ENCODE measurements around the gene ADCY7.

- TF ChIP-seq, protein P1, sequence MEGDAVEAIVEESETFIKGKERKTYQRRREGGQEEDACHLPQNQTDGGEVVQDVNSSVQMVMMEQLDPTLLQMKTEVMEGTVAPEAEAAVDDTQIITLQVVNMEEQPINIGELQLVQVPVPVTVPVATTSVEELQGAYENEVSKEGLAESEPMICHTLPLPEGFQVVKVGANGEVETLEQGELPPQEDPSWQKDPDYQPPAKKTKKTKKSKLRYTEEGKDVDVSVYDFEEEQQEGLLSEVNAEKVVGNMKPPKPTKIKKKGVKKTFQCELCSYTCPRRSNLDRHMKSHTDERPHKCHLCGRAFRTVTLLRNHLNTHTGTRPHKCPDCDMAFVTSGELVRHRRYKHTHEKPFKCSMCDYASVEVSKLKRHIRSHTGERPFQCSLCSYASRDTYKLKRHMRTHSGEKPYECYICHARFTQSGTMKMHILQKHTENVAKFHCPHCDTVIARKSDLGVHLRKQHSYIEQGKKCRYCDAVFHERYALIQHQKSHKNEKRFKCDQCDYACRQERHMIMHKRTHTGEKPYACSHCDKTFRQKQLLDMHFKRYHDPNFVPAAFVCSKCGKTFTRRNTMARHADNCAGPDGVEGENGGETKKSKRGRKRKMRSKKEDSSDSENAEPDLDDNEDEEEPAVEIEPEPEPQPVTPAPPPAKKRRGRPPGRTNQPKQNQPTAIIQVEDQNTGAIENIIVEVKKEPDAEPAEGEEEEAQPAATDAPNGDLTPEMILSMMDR (IDR thresholded peaks at IDR 0.05; ENCODE audit: low read length): no peak
- TF ChIP-seq EZH2phosphoT487 (IDR thresholded peaks at IDR 0.05; ENCODE audit: low read length): no peak
Observed at GRCh38 chr16:50316102-50316847, 49.9 kb downstream of the ADCY7 start.

Data from MM.1S (cell line).